KOPT-K1 (cell line): ENCODE measurements around the gene CERS6.
"Not testable (repeated sequence)": the region's sequence is repeated elsewhere in the genome, so short reads cannot be mapped to it uniquely, and the experiment has no call there.

ENCODE experiments used
- H3K27ac ChIP-seq: fragments of 200-600 bp; sonication (generic); 2 replicates; pipeline ENCODE4 v1.5.1; 2016; ENCODE audit warnings: antibody characterized with exemption, mild to moderate bottlenecking, low read depth, low read length; ENCODE audit not compliant: poor library complexity, severe bottlenecking
- H3K36me3 ChIP-seq: fragments of 200-600 bp; sonication (generic); 2 replicates; pipeline ENCODE4 v1.5.1; 2017; ENCODE audit warnings: antibody characterized with exemption, mild to moderate bottlenecking, low read length, moderate library complexity; ENCODE audit not compliant: insufficient read depth
- H3K9me3 ChIP-seq: fragments of 200-600 bp; sonication (generic); 2 replicates; pipeline ENCODE4 v1.5.1; 2017; ENCODE audit warnings: antibody characterized with exemption, low read length, mild to moderate bottlenecking; ENCODE audit not compliant: insufficient read depth, poor library complexity, severe bottlenecking

CERS6 gene

DNA sequence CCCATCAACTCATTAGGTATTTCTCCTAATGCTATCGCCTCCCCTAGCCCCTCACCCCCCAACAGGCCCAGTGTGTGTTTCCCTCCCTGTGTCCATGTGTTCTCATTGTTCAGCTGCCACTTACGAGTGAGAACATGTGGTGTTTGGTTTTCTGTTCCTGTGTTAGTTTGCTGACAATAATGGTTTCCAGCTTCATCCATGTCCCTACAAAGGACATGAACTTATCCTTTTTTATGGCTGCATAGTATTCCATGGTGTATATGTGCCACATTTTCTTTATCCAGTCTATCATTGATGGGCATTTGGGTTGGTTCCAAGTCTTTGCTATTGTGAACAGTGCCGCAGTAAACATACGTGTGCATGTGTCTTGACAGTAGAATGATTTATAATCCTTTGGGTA lies 35.7 kb downstream of the CERS6 start:
- H3K36me3 ChIP-seq: peaks cover 12% of the 10 kb centered on the region; the same call in 1 of the 2 replicates
- not testable (repeated sequence) for H3K27ac ChIP-seq, H3K9me3 ChIP-seq

DNA sequence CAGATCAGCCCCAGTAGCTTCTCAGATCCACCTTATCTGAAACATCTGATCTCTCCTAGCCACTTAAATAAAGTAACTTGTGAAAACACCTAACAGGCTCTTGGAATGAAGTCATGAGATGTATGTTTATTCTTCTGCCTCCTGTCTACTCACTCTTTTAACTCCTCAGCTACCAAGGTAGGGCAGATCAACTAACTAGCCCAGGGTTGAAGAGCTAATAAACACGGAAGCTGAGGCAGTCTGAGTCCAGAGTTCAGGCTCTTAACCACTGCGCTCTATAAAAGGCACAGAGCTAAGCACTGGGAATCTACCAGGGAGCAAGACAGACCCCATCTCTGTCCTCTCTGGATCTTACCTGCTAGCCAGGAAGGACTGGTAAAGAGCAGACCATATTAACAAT lies 37.1 kb downstream of the CERS6 start:
- H3K27ac ChIP-seq, H3K9me3 ChIP-seq: not testable (repeated sequence)
- peaks cover 12% of the 10 kb centered on the region for H3K36me3 ChIP-seq

DNA sequence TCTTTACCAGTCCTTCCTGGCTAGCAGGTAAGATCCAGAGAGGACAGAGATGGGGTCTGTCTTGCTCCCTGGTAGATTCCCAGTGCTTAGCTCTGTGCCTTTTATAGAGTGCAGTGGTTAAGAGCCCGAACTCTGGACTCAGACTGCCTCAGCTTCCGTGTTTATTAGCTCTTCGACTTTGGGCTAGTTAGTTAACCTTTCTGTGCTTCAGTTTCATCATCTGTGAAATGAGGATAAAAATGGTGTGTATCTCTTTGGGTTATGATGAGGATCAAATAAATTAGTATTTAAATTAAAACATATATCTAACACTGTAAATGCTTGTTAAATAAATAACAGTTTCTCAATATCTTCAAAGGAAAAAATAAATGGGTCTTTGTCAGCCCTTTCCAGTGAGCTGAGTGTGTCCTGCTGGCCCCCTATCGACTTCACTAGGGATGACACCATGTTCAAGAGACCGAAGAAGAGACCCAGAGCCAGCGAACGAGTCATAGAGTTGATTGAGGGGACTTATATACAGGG lies 38.2 kb downstream of the CERS6 start:
- no peak overlapping the region for H3K27ac ChIP-seq
- peaks cover 8% of the 10 kb centered on the region for H3K9me3 ChIP-seq
- H3K36me3 ChIP-seq: peaks cover 12% of the 10 kb centered on the region

DNA sequence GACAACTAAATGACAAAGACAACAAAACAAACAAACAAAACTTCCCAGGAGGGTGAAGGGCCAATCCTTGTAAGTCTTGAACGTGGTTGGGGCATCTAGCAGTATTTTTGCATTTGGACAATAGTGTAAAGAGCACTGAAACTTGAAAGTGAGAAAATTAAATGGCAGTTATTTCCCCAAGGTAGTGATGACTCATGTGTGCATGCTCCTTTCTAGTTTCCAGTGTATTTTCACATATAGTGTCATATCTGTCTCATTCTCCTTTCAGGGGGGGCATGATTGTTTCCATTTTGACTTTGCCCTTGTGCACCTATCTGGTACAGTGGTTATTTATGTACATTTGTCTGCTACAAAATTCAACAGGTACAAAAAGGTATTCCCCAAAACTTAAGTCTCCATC lies 39.5 kb downstream of the CERS6 start:
- peaks cover 12% of the 10 kb centered on the region for H3K36me3 ChIP-seq
- H3K27ac ChIP-seq: no peak overlapping the region
- peaks cover 20% of the 10 kb centered on the region for H3K9me3 ChIP-seq

DNA sequence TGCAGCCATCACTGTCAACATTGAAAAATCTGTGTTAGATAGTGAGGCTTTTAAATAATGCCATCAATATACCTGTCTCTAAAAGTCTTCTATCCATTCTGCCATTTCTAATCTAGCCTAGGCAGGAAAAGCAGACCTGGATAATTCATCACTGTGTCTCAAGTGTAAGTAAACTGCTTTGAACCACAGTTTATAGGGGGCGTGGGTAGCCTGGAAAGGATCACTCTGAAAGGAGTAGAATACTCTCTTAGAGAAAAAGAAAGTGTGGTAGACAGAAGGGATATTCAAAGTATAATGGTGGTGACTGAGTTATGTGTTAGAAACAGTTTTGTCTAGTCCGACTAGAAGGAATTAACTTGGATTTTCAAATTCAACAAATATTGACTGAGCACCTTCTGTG lies 40.8 kb downstream of the CERS6 start:
- H3K9me3 ChIP-seq: peaks cover 34% of the 10 kb centered on the region

DNA sequence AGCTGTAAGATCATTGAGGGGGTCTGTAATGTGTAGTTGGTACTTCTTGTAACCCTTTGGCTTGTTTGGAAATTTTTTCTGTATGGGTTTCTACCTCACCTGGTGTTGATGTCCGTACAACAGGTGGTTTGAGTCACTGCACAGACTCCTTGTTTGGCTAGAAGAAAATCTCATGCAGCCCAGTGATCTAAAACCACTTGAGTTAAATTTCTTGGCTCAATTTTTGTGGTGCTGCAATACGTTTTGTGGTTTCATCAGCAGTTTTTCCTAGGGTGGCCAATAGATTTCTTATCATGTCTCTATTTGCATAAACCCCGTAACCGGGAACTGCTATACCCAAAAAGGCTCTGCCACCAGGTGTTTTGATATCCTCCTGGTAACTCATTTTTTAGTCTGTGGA lies 43.4 kb downstream of the CERS6 start:
- no peak overlapping the region for H3K27ac ChIP-seq
- peaks cover 48% of the 10 kb centered on the region for H3K9me3 ChIP-seq
- H3K36me3 ChIP-seq: peaks cover 10% of the 10 kb centered on the region

More for the DNA sequence above, 40.8 kb downstream of the CERS6 start:
- Histone ChIP-seq H3K27ac (no peak overlapping the region), H3K36me3 (peaks cover 12% of the 10 kb centered on the region)

DNA sequence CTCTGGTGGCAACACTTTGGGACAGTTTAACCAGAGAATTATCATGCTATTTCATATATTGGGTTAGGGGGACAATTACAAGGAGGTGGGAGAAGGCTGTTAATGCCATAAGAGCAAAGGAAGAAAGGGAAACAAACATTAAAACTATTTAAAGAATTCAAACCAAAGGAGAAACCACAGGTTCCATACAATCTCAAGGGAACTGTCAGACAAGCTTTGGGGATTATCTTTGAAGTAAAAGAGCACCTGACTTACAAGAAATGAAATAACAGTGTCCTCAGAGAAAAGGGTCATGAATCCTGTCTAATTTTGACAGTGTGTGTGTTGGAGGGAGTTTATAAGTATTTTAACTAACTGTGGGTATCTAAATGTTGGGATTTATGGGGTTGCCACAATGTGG lies 44.4 kb downstream of the CERS6 start:
- peaks cover 48% of the 10 kb centered on the region for H3K9me3 ChIP-seq
- H3K27ac ChIP-seq: no peak overlapping the region
- peaks cover under 1% of the 10 kb centered on the region; the same call in 1 of the 2 replicates for H3K36me3 ChIP-seq

DNA sequence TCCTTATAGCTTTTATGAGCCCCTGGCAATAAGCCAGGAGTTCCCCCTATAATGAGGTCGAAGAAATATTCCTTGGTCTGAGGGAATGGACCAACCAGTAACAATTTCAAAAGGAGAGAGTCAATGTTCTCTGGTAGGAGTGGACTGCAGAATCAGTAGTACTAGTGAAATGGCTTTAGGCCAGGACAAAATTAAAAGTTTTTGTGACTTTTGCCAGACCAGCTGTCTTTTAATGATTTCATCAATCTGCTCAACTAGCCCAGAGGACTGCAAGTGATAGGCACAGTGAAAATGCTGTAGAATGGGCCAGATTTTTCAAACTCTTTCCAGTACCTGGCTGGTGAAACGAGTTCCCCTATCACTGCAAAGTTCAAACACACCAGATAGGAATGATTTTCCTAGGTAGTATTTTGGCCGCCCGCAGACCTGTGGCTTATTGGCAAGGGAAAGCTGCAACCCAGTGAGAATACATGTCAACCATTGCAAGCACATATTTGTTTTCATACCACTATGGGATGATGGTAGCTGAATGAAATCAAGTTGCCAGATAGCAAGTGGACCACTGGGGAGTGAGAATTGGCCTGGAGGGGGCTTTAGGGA lies 45.5 kb downstream of the CERS6 start:
- Histone ChIP-seq H3K36me3 (no peaks in the 10 kb centered on the region; the same call in 1 of the 2 replicates), H3K27ac (no peak overlapping the region), H3K9me3 (peaks cover 48% of the 10 kb centered on the region)

DNA sequence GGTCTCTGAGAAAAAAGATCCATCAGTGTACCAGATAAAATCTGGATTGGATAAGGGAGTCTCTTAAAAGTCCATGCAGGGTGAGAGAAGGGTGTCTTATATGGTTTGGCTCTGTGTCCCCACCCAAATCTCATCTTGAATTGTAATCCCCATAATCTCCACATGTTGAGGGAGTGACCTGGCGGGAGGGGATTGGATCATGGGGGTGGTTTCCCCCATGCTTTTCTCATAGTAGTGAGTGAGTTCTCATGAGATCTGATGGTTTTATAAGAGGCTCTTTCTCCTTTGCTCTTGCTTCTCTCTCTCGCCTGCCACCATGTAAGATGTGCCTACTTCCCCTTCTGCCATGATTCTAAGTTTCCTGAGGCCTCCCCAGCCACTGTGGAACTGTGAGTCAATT lies 46.8 kb downstream of the CERS6 start:
- H3K9me3 ChIP-seq: peaks cover 48% of the 10 kb centered on the region

DNA sequence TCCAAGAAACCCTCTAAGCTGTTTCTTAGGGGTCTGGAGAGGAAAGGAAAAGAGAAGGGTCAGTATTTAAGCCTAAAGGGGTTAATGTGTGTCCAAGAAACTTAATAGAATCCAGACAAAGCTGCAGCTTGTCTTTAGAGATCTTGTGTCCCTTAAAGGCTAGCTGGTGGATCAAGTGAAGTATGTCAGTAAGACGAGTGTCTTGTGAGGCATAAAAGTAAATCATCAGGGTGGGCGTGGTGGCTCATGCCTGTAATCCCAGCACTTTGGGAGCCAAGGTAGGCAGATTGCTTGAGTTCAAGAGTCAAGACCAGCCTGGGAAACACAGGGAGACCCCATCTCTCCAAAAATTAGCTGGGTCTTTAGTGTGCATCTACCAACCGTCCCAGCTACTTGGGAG lies 47.8 kb downstream of the CERS6 start:
- H3K9me3 ChIP-seq: peaks cover 43% of the 10 kb centered on the region
- H3K27ac ChIP-seq: no peak overlapping the region

More for the DNA sequence above, 46.8 kb downstream of the CERS6 start:
- not testable (repeated sequence) for H3K27ac ChIP-seq, H3K36me3 ChIP-seq

DNA sequence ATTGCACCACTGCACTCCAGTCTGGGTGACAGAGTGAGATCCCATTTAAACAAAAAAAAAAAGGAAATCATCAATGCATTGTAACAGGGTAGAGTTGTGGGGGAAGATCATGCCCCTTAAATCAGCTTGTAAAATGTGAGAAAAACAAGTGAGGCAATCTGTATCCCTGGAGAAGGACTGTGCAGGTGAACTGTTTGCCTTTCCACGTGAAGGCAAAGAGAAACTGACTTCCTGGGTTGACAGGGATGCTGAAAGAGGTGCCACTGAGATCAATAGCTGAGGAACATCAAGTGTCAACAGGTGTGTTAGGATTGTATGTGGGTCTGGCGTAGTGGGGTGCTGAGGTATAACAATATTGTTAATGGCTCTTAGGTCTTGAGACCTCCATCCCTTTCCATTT lies 48.3 kb downstream of the CERS6 start:
- Histone ChIP-seq H3K9me3 (peaks cover 39% of the 10 kb centered on the region), H3K36me3 (no peaks in the 10 kb centered on the region), H3K27ac (no peak overlapping the region)

More for the DNA sequence above, 47.8 kb downstream of the CERS6 start:
- no peaks in the 10 kb centered on the region for H3K36me3 ChIP-seq

DNA sequence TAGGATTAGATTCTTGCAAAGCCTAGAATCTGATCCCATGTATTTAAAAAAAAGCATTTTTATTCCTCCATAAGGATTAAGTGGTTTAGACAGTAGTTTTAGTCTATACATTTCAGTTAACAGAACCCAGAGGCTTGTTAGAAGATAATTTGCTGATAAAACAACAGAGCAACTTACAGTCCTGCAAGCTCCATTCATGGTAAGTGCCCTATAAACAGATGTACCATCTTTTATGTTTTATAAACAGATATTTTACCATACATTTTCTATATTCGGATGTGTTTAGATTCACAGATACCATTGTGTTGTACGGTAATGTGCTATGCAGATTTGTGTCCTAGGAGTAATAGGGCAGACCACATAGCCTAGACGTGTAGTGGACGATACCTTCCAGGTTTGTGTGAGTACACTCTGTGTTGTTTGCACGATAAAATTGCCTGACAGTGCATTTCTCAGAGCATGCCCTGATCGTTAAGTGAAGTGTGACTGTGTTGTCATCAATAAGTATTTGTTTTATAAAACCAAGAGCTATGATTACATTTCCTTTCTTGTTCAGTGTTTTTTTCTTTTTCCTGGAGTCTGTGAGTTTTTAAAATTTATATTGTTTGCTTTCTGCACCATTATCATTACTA lies 54.2 kb downstream of the CERS6 start:
- Histone ChIP-seq H3K27ac (no peak overlapping the region), H3K36me3 (no peaks in the 10 kb centered on the region)

DNA sequence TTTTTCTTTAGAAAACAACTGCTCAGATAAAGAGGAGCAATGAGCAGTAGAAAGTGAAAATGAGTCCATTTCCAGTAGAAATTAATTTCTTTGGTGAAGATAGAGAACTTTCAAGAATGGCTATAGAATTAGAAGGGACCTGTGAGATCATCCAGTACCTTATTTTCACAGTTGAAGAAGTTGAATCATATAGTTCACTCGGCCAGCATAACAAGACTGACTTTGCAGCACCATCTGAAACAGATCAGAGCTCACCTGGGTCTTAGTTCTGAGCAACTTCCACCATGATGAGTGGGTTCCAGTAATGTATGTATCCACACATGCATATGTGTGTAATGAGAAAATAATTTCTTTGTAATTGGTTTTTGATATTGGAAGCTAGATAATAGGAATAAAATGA lies 58.6 kb downstream of the CERS6 start:
- Histone ChIP-seq H3K36me3 (no peaks in the 10 kb centered on the region), H3K9me3 (no peaks in the 10 kb centered on the region), H3K27ac (no peak overlapping the region)

More for the DNA sequence above, 54.2 kb downstream of the CERS6 start:
- H3K9me3 ChIP-seq: no peaks in the 10 kb centered on the region

DNA sequence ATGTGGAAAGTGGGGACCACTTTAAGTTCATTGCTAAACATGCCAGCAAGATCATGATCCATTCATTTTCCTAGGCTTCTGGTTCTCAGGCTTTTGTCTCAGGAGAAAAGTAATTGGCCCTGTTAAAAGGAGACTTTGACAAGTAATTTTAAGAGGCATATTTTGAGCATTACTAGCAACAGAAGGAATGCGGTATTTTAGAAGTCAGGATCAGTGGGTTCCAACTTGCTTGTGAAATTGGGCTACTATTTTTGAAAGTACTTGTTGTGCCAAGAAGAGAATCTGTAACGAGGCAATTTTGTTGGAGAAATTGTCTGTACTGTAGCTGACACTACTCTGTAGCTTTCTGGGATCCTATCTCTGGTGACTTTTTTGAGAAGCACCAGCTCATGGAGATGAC lies 59.4 kb downstream of the CERS6 start:
- Histone ChIP-seq H3K36me3 (no peaks in the 10 kb centered on the region), H3K27ac (no peak overlapping the region), H3K9me3 (no peaks in the 10 kb centered on the region)

DNA sequence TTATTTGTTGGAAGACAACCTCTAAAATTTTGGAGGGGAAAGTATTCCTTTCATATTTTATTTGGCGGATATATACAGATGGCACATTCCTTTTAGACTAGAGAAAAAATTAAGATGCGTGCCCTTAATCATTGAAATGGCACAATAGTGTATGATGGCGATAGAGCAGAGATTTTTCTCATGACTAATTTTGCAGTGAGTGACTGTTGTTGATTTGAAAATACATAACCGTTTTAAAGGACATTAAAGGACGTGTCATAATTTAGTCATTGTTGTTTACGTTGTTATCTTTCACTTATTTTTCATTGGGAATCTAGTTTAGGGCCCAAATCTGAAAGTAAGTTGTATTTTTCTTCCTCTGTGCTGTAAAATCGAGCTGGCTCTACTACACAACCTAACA lies 61.7 kb downstream of the CERS6 start:
- Histone ChIP-seq H3K27ac (no peak overlapping the region), H3K36me3 (no peaks in the 10 kb centered on the region), H3K9me3 (no peaks in the 10 kb centered on the region)

DNA sequence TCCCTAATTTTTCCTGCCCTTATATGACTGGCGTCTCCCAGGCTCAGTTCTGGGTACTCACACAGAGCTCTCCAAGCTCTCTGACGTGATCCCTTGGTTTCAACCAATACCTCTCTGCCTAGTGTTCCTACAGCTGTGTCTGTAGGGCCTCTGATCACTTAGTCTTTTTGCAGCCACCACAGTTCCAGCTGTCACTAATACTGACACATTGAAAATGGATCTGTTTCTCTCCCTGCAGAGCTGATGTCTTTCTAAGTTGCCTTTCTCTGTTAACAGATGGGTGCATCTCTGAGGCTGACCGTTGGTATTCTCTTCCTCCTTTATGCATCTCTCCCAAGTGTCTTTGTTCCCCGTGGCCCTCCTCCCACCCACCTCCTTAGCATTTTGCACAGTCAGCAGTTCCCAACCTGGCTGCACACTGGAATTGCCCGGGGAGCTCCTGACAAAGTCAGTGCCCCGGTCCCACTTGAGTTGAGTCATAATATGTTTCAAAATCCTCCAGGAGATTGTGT lies 62.5 kb downstream of the CERS6 start:
- H3K27ac ChIP-seq: no peak overlapping the region
- no peaks in the 10 kb centered on the region for H3K36me3 ChIP-seq
- no peaks in the 10 kb centered on the region for H3K9me3 ChIP-seq
